Mucosa of descending colon (tissue), 3 donors: Measurements from ENCODE around the gene MANSC1. TPM values are rescaled to one million over a fixed set of nuclear protein-coding genes. Genes with fewer than 3 reads are reported as not detected.

Experiments used
- ATAC-seq: fragments of 200-7000 bp; cut with Tn5 transposase; one replicate; pipeline ENCODE4 v1.9.1; 2020; ENCODE audit warnings: mild to moderate bottlenecking, moderate library complexity
- DNase-seq, 3 donors: peaks; one replicate each; pipeline ENCODE4 v3.0.0-alpha.2; 2020
- H3K36me3 ChIP-seq: fragments of 200-600 bp; one replicate; pipeline ENCODE4 v1.8.0; 2021; ENCODE audit warnings: low read depth, mild to moderate bottlenecking
- H3K4me1 ChIP-seq: fragments of 200-600 bp; one replicate; pipeline ENCODE4 v1.8.0; 2021; ENCODE audit warnings: low read depth, mild to moderate bottlenecking
- H3K4me3 ChIP-seq: fragments of 200-600 bp; one replicate; pipeline ENCODE4 v1.8.0; 2021; ENCODE audit warnings: mild to moderate bottlenecking
- H3K9me3 ChIP-seq: fragments of 200-600 bp; one replicate; pipeline ENCODE4 v1.8.0; 2021; ENCODE audit warnings: mild to moderate bottlenecking
- intact Hi-C, 2 donors: fragments of 100-400 bp; cut with DNase I in 1 of 2; cut with micrococcal nuclease in 1 of 2; formaldehyde crosslinking; loops; one replicate each; pipeline versions ENCODE4 v1.11.0 to v1.11.1; 2022; cut with DNase I, micrococcal nuclease
- total RNA-seq, 3 donors: library from RNA; stranded (reverse); fragmentation: NEBNext Ultra II Directional in 2 of 3; extraction: Animal tissue kit (Norgen Biotek cat#: 25700) in 2 of 3; gene quantifications; one replicate each; pipeline versions ENCODE4 v1.2.1 to v1.2.4, GENCODE V29; 2021 to 2023
- TF ChIP-seq, protein P1 (sequence below): fragments of 200-600 bp; IDR thresholded peaks from one replicate; pipeline ENCODE4 v1.8.0; 2022; ENCODE audit warnings: antibody characterized with exemption, mild to moderate bottlenecking
- donor health status: DM: no; HTN: no; CAD: no; lungs with moderate emphysema.
- donor health status: DM: no; HTN: no; CAD: no.
- donor health status: DM: no; HTN: yes; CAD: no.

The MANSC1 gene
- total RNA-seq, 3 donors from 2014 or later: 34.3 to 59.1 (median 46.5) TPM

DNA sequence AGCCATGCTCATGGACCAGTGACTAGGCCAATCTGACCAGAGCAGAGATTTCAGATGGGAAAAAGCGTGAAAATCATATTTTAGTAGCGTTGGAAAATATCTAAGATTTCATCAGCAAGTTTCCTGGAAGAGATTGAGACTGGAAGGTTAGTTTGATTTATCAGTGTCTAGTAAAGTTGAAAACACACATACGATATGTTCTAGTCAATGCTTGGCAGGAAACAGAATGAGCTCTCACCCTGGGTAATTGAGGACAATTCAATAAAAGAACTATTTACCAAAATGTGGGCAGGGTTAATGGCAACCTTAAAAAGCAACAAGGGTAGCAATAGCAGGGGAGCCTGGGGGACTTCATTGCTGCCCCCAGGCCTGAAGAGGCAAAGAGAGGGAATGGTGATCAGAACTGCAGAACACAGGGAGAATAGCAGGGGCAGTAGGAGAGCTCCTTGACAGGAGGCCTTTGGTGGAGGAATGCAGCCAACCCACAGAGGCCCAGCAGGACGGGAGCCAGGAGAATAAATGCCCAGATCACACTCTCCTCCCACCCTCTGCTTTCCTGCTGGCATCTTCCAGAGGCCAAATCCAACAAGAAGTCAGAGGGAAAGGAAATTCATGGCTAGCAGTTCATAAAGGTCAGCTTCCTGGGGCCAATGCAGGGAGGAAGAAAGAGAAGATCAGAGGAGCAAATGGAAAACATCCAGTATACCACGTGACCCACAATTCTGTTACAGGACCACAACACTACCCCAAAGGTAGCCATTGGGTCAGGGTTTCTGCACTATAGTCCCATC lies 55.6 kb downstream of the MANSC1 start:
- Histone ChIP-seq H3K36me3 (no peaks in the 10 kb centered on the region), H3K4me3 (no peak overlapping the region), H3K9me3 (no peaks in the 10 kb centered on the region), H3K4me1 (no peaks in the 10 kb centered on the region)
- TF ChIP-seq, protein P1, sequence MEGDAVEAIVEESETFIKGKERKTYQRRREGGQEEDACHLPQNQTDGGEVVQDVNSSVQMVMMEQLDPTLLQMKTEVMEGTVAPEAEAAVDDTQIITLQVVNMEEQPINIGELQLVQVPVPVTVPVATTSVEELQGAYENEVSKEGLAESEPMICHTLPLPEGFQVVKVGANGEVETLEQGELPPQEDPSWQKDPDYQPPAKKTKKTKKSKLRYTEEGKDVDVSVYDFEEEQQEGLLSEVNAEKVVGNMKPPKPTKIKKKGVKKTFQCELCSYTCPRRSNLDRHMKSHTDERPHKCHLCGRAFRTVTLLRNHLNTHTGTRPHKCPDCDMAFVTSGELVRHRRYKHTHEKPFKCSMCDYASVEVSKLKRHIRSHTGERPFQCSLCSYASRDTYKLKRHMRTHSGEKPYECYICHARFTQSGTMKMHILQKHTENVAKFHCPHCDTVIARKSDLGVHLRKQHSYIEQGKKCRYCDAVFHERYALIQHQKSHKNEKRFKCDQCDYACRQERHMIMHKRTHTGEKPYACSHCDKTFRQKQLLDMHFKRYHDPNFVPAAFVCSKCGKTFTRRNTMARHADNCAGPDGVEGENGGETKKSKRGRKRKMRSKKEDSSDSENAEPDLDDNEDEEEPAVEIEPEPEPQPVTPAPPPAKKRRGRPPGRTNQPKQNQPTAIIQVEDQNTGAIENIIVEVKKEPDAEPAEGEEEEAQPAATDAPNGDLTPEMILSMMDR: no peak
- ATAC-seq (no peak), DNase-seq (no peak)
- intact Hi-C loops: no loop called here

DNA sequence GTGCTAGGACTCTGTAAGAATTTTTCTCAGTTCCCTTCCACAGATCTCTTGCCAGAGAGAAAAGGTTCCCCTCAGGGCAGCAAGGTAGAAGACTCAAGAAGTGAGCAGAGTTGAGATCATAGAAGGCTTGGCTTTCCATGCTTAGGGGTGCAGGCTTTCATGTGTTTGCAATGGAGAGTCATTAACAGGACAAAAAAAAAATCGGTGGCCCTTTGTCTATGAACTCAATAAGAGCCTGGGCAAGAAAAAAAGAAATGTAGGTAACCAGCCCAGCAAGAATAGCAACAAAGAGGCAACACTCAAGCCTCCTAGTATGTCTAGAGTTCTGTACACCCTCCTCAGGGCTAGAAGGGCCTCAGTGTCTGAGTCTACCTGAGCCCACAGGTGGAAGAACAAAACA lies 59.8 kb downstream of the MANSC1 start:
- H3K4me1 ChIP-seq: no peaks in the 10 kb centered on the region
- intact Hi-C loops: no loop called here
- no peaks in the 10 kb centered on the region for H3K9me3 ChIP-seq
- H3K4me3 ChIP-seq: no peak overlapping the region
- TF ChIP-seq, protein P1: no peak
- DNase-seq (no peak), ATAC-seq (no peak)
- H3K36me3 ChIP-seq: no peaks in the 10 kb centered on the region

DNA sequence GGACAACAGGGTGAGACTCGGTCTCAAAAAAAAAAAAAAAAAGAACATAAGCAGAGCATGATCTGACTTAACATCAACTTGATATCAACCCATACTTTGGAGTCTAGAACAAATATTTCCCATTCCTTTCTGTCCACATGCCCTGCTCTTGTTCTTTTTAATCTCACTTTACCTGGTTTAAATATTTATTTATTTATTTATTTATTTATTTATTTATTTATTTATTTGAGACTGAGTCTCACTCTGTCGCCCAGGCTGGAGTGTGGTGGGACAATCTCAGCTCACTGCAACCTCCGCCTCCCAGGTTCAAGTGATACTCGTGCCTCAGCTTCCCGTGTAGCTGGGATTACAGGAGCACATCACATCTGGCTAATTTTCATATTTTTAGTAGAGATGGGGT lies 63.6 kb downstream of the MANSC1 start:
- Histone ChIP-seq H3K36me3 (no peaks in the 10 kb centered on the region), H3K4me1 (no peaks in the 10 kb centered on the region), H3K9me3 (no peaks in the 10 kb centered on the region), H3K4me3 (no peak overlapping the region)
- DNase-seq (no peak), ATAC-seq (no peak)
- intact Hi-C loops: no loop called here
- TF ChIP-seq, protein P1: no peak

DNA sequence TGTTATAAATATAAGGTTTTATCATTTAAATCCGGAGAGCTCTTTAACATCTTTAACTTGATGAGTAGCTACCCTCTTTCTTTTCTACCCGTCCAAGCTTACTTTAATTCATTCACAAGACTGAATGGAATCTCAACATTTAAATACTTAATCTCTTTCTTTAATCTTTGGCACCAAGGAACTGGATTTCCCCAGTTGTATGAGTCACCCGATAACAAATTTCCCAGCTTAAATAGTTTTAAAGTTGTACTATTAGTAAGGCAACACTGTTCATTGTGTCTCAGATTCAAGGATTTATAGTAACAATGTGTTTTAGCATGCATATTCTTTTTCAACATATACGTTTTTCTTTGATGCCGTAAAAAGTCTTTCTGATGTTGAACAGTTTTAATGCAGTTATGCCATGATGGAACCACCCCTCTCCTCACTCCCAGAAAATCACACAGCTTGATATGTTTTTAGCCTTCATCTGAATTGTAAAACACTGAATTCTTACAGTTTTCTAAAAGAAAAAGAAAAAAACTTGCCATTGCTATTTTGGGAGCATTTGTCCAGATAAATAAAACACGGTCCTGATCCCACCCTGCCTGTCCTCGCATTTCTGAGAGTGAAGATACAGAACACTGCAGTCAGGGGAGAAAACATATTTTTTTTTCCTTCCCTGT lies 67.1 kb downstream of the MANSC1 start:
- ATAC-seq (no peak), DNase-seq (no peak)
- intact Hi-C loops: no loop called here
- Histone ChIP-seq H3K4me3 (no peak overlapping the region), H3K9me3 (no peaks in the 10 kb centered on the region), H3K4me1 (no peaks in the 10 kb centered on the region), H3K36me3 (no peaks in the 10 kb centered on the region)
- TF ChIP-seq, protein P1: no peak

DNA sequence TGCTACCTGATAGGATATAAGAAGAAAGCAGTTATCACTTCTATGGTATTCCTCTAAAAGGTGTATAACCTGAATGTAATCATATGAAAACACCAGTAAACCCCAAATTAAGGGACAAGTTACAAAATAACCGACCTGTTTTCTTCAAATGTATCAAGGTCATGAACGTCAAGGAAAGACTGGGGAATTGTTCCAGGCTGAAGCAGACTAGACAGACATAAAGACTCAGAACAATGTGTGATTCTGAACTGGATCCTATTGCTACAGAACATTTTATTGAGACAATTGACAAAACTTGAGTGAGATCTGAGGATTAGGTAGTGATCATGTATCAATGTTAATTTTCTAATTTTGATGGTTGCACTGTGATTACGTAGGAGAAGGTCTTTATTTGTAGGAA lies 67.8 kb downstream of the MANSC1 start:
- TF ChIP-seq, protein P1: no peak
- H3K4me1 ChIP-seq: no peaks in the 10 kb centered on the region
- no peaks in the 10 kb centered on the region for H3K36me3 ChIP-seq
- ATAC-seq (no peak), DNase-seq (no peak)
- intact Hi-C loops: no loop called here
- H3K4me3 ChIP-seq: no peak overlapping the region
- H3K9me3 ChIP-seq: no peaks in the 10 kb centered on the region
